GM18909 (cell line): ENCODE results near the gene CNP.
"Not testable (repeated sequence)": the region's sequence is repeated elsewhere in the genome, so short reads cannot be mapped to it uniquely, and the experiment has no call there.

Experiments used
- ATAC-seq: cut with Tn5 transposase; IDR thresholded peaks from one replicate; pipeline ENCODE4 v1.9.1; 2021; ENCODE audit warnings: mild to moderate bottlenecking; ENCODE audit not compliant: unreplicated experiment, poor library complexity

CNP gene

GRCh38 chr17:41966463-41967140 is at the start of gene CNP:
TSS of gene CNP (plus strand) at chr17:41966795. CDS start at chr17:41966885, 90 bp downstream.
- ATAC-seq: peak; percentile 75

- no peak for ATAC-seq
Measured at GRCh38 chr17:41917192-41917591, 49.4 kb upstream of the CNP start.

GRCh38 chr17:41917679-41918313 is 48.8 kb upstream of the CNP start:
- peak; percentile 17 for ATAC-seq

GRCh38 chr17:41918314-41919164 is 48.1 kb upstream of the CNP start, which contains the start of gene ACLY:
TSS of gene ACLY (minus strand) at chr17:41918951. CDS start at chr17:41913873, 5,078 bp downstream.
- ATAC-seq: peak; percentile 91

- ATAC-seq: peak; percentile 11
Measured at GRCh38 chr17:41919165-41919817, 47.3 kb upstream of the CNP start.

- no peak for ATAC-seq
Measured at GRCh38 chr17:41919840-41920579, 46.6 kb upstream of the CNP start.

- ATAC-seq: no peak
Measured at GRCh38 chr17:41920580-41920955, 46.0 kb upstream of the CNP start.

GRCh38 chr17:41925991-41926590 is 40.5 kb upstream of the CNP start:
- no peak for ATAC-seq

- ATAC-seq: no peak
Measured at GRCh38 chr17:41928693-41929251, 37.8 kb upstream of the CNP start.

GRCh38 chr17:41930009-41930832 is 36.4 kb upstream of the CNP start, which contains the start of gene ODAD4:
TSS of gene ODAD4 (plus strand) at chr17:41930617. CDS start at chr17:41930724, 107 bp downstream.
- peak; percentile 95 for ATAC-seq

GRCh38 chr17:41930833-41931156 is 35.8 kb upstream of the CNP start:
- not testable (repeated sequence) for ATAC-seq

GRCh38 chr17:41931715-41932114 is 34.9 kb upstream of the CNP start:
- ATAC-seq: not testable (repeated sequence)

GRCh38 chr17:41932816-41933389 is 33.7 kb upstream of the CNP start:
- no peak for ATAC-seq

- ATAC-seq: no peak
Measured at GRCh38 chr17:41935641-41936040, 31.0 kb upstream of the CNP start.

- ATAC-seq: no peak
Measured at GRCh38 chr17:41937970-41938954, 28.3 kb upstream of the CNP start.

GRCh38 chr17:41939044-41939692 is 27.4 kb upstream of the CNP start:
- no peak for ATAC-seq
